Breast epithelium (tissue), 4 donors: ENCODE measurements around the gene RCAN3. TPM values are rescaled to one million over a fixed set of nuclear protein-coding genes. Genes with fewer than 3 reads are reported as not detected.

ENCODE experiments used
- DNase-seq, 2 donors: peaks; one replicate each; pipeline ENCODE4 v3.0.0-alpha.2; 2019; ENCODE audit warnings: low spot score in 2 of 2
- H3K27ac ChIP-seq, 2 donors: fragments of 200-600 bp; sonication (generic) in 1 of 2; one replicate each; pipeline ENCODE4 v1.5.1; 2016 to 2019; ENCODE audit warnings: mild to moderate bottlenecking in 1 of 2
- H3K27me3 ChIP-seq, 2 donors: fragments of 200-600 bp; sonication (generic) in 1 of 2; one replicate each; pipeline versions ENCODE4 v1.5.1 to v1.6.0; 2017 to 2019; ENCODE audit warnings: control low read depth in 1 of 2, mild to moderate bottlenecking in 1 of 2
- H3K36me3 ChIP-seq: fragments of 200-600 bp; one replicate; pipeline ENCODE4 v1.5.1; 2019
- H3K4me1 ChIP-seq, 2 donors: fragments of 200-600 bp; sonication (generic); one replicate each; pipeline ENCODE4 v1.5.1; 2016 to 2019; ENCODE audit warnings: control low read depth in 1 of 2
- H3K4me3 ChIP-seq, 3 donors: fragments of 200-600 bp; sonication (generic); 1 replicate in 2 of 3; 2 replicates in 1 of 3; pipeline ENCODE4 v1.5.1; 2016 to 2019; ENCODE audit warnings: mild to moderate bottlenecking in 3 of 3, moderate library complexity in 2 of 3
- H3K9me3 ChIP-seq, 2 donors: fragments of 200-600 bp; sonication (generic) in 1 of 2; one replicate each; pipeline ENCODE4 v1.5.1; 2016 to 2019; ENCODE audit warnings: control low read depth in 1 of 2
- CTCF ChIP-seq, 3 donors: fragments of 450-650 bp; IDR thresholded peaks; one replicate each; pipeline ENCODE4 v1.5.1; 2016 to 2017; ENCODE audit warnings: antibody characterized with exemption in 3 of 3, mild to moderate bottlenecking in 3 of 3, moderate library complexity in 3 of 3
- POLR2A ChIP-seq: fragments of 450-650 bp; IDR thresholded peaks from one replicate; pipeline ENCODE4 v1.6.1; 2016; ENCODE audit warnings: antibody characterized with exemption, mild to moderate bottlenecking, moderate library complexity
- POLR2AphosphoS5 ChIP-seq, 3 donors: sonication (generic); formaldehyde crosslinking; IDR thresholded peaks; one replicate each; pipeline ENCODE4 v1.6.1; 2017; ENCODE audit warnings: antibody characterized with exemption in 3 of 3
- intact Hi-C: fragments of 100-400 bp; cut with DNase I; formaldehyde crosslinking; loops from one replicate; pipeline ENCODE4 v1.15.1; 2023; ENCODE audit warnings: low total_unique reads
- total RNA-seq, 3 donors: library from RNA; depleted of rRNA; stranded (reverse); fragments of >200 nt; gene quantifications; one replicate each; pipeline ENCODE4 v1.1.0, GENCODE V29; 2016

Gene RCAN3
- total RNA-seq, 3 donors from 2014 or later: 5.0 to 22.7 (median 8.8) TPM

GRCh38 chr1:24503059-24503751, 569 bp downstream of the RCAN3 start:
- TF ChIP-seq POLR2A: no peak
- peak in 1 of 3 donors; percentile 23 for TF ChIP-seq POLR2AphosphoS5 (IDR thresholded peaks at IDR 0.05)
- no peaks in the 10 kb centered on the region for H3K36me3 ChIP-seq
- H3K4me3 ChIP-seq: peak overlapping the region; percentile 74 to 78 (median 74)
- DNase-seq: peak in 1 of 2 donors; percentile 43
- no peaks in the 10 kb centered on the region for H3K4me1 ChIP-seq
- H3K9me3 ChIP-seq: no peaks in the 10 kb centered on the region
- H3K27ac ChIP-seq: peak overlapping the region; percentile 95 to 96
- H3K27me3 ChIP-seq: no peaks in the 10 kb centered on the region
- intact Hi-C loops: no loop called here

- TF ChIP-seq CTCF (IDR thresholded peaks at IDR 0.05) (no peak), POLR2AphosphoS5 (IDR thresholded peaks at IDR 0.05) (no peak), POLR2A (no peak)
- Histone ChIP-seq H3K27me3 (no peaks in the 10 kb centered on the region), H3K36me3 (no peaks in the 10 kb centered on the region), H3K4me1 (no peaks in the 10 kb centered on the region), H3K4me3 (peak overlapping the region; percentile 74 to 78 (median 74)), H3K9me3 (no peaks in the 10 kb centered on the region), H3K27ac (peak overlapping the region; percentile 95 to 96)
- no peak for DNase-seq
- intact Hi-C loops: no loop called here
Observed at GRCh38 chr1:24503870-24504523, 1.4 kb downstream of the RCAN3 start.

- H3K9me3 ChIP-seq: no peaks in the 10 kb centered on the region
- H3K27ac ChIP-seq: no peak overlapping the region
- no peaks in the 10 kb centered on the region for H3K36me3 ChIP-seq
- H3K4me1 ChIP-seq: no peaks in the 10 kb centered on the region
- DNase-seq: no peak
- H3K27me3 ChIP-seq: no peaks in the 10 kb centered on the region
- H3K4me3 ChIP-seq: no peak overlapping the region
- TF ChIP-seq CTCF (IDR thresholded peaks at IDR 0.05): no peak
- TF ChIP-seq POLR2A: no peak
- no peak for TF ChIP-seq POLR2AphosphoS5 (IDR thresholded peaks at IDR 0.05)
- intact Hi-C loops: no loop called here
Observed at GRCh38 chr1:24504560-24504959, 1.9 kb downstream of the RCAN3 start.

GRCh38 chr1:24505816-24506215, 3.2 kb downstream of the RCAN3 start:
- Histone ChIP-seq H3K27ac (no peak overlapping the region), H3K9me3 (no peaks in the 10 kb centered on the region), H3K4me1 (no peaks in the 10 kb centered on the region), H3K27me3 (no peaks in the 10 kb centered on the region), H3K36me3 (no peaks in the 10 kb centered on the region), H3K4me3 (no peak overlapping the region)
- intact Hi-C loops: no loop called here
- TF ChIP-seq POLR2A: no peak
- no peak for TF ChIP-seq CTCF (IDR thresholded peaks at IDR 0.05)
- no peak for TF ChIP-seq POLR2AphosphoS5 (IDR thresholded peaks at IDR 0.05)
- DNase-seq: no peak

- Histone ChIP-seq H3K36me3 (no peaks in the 10 kb centered on the region), H3K4me3 (no peak overlapping the region), H3K27ac (no peak overlapping the region), H3K27me3 (no peaks in the 10 kb centered on the region), H3K4me1 (no peaks in the 10 kb centered on the region), H3K9me3 (no peaks in the 10 kb centered on the region)
- intact Hi-C loops: no loop called here
- TF ChIP-seq CTCF (IDR thresholded peaks at IDR 0.05) (no peak), POLR2AphosphoS5 (IDR thresholded peaks at IDR 0.05) (no peak), POLR2A (no peak)
- no peak for DNase-seq
Observed at GRCh38 chr1:24506691-24507381, 4.2 kb downstream of the RCAN3 start.
